ENCODE results near the gene ZIC2. TPM values are rescaled to one million over a fixed set of nuclear protein-coding genes. Genes with fewer than 3 reads are reported as not detected.
"Not testable (repeated sequence)": the region's sequence is repeated elsewhere in the genome, so short reads cannot be mapped to it uniquely, and the experiment has no call there.

The ZIC2 gene
- total RNA-seq = not detected

GRCh38 chr13:99981735-99982035 lies at the start of gene ZIC2:
TSS of gene ZIC2 (plus strand) at chr13:99981784. CDS start at chr13:99982065, 281 bp downstream.
- no peak for DNase-seq (ENCODE audit: low read depth in 2 of 3, low spot score in 2 of 3)

GRCh38 chr13:99932912-99933311 lies 48.7 kb upstream of the ZIC2 start:
- DNase-seq (ENCODE audit: low read depth in 2 of 3, low spot score in 2 of 3) = no peak

GRCh38 chr13:99935772-99936171 lies 45.8 kb upstream of the ZIC2 start:
- no peak for DNase-seq (ENCODE audit: low read depth in 2 of 3, low spot score in 2 of 3)

- DNase-seq (ENCODE audit: low read depth in 2 of 3, low spot score in 2 of 3) = no peak
Measured at GRCh38 chr13:99938635-99939034, 42.9 kb upstream of the ZIC2 start.

- DNase-seq (ENCODE audit: low read depth in 2 of 3, low spot score in 2 of 3) = no peak
Measured at GRCh38 chr13:99941086-99941485, 40.5 kb upstream of the ZIC2 start.

- DNase-seq (ENCODE audit: low read depth in 2 of 3, low spot score in 2 of 3) = no peak
Measured at GRCh38 chr13:99941911-99942310, 39.7 kb upstream of the ZIC2 start.

GRCh38 chr13:99944102-99944501 lies 37.5 kb upstream of the ZIC2 start:
- no peak for DNase-seq (ENCODE audit: low read depth in 2 of 3, low spot score in 2 of 3)

- DNase-seq (ENCODE audit: low read depth in 2 of 3, low spot score in 2 of 3) = no peak
Measured at GRCh38 chr13:99944606-99945005, 37.0 kb upstream of the ZIC2 start.

- DNase-seq (ENCODE audit: low read depth in 2 of 3, low spot score in 2 of 3) = not testable (repeated sequence)
Measured at GRCh38 chr13:99945515-99945914, 36.1 kb upstream of the ZIC2 start.

- DNase-seq (ENCODE audit: low read depth in 2 of 3, low spot score in 2 of 3) = no peak
Measured at GRCh38 chr13:99947666-99948065, 33.9 kb upstream of the ZIC2 start.

GRCh38 chr13:99948411-99948810 lies 33.2 kb upstream of the ZIC2 start:
- DNase-seq (ENCODE audit: low read depth in 2 of 3, low spot score in 2 of 3) = no peak

GRCh38 chr13:99948907-99949678 lies 32.5 kb upstream of the ZIC2 start:
- no peak for DNase-seq (ENCODE audit: low read depth in 2 of 3, low spot score in 2 of 3)

- no peak for DNase-seq (ENCODE audit: low read depth in 2 of 3, low spot score in 2 of 3)
Measured at GRCh38 chr13:99949679-99950413, 31.7 kb upstream of the ZIC2 start.

GRCh38 chr13:99951666-99952065 lies 29.9 kb upstream of the ZIC2 start:
- DNase-seq (ENCODE audit: low read depth in 2 of 3, low spot score in 2 of 3) = not testable (repeated sequence)

GRCh38 chr13:99953138-99953755 lies 28.3 kb upstream of the ZIC2 start:
- no peak for DNase-seq (ENCODE audit: low read depth in 2 of 3, low spot score in 2 of 3)

GRCh38 chr13:99955107-99955746 lies 26.4 kb upstream of the ZIC2 start:
- no peak for DNase-seq (ENCODE audit: low read depth in 2 of 3, low spot score in 2 of 3)

GRCh38 chr13:99955747-99956472 lies 25.7 kb upstream of the ZIC2 start:
- no peak for DNase-seq (ENCODE audit: low read depth in 2 of 3, low spot score in 2 of 3)

GRCh38 chr13:99956473-99957349 lies 24.9 kb upstream of the ZIC2 start:
- DNase-seq (ENCODE audit: low read depth in 2 of 3, low spot score in 2 of 3) = no peak

GRCh38 chr13:99958406-99959126 lies 23.0 kb upstream of the ZIC2 start:
- no peak for DNase-seq (ENCODE audit: low read depth in 2 of 3, low spot score in 2 of 3)

All from hematopoietic multipotent progenitor cell (in vitro differentiated cells).